ENCODE results near the gene CD81.
A peak's percentile ranks its signal among the peaks of the same experiment; 100 is the strongest.

The CD81 gene

GRCh38 chr11:2329551-2329950, 47.6 kb upstream of the CD81 start:
- TF ChIP-seq NFIC (IDR thresholded peaks at IDR 0.05), result no peak
- TF ChIP-seq TEAD4 (IDR thresholded peaks at IDR 0.05), result no peak
- no peak for TF ChIP-seq EP300 (IDR thresholded peaks at IDR 0.05; ENCODE audit: borderline replicate concordance)
- no peak for TF ChIP-seq EGR1 (IDR thresholded peaks at IDR 0.05)
- TF ChIP-seq CREB1 (IDR thresholded peaks at IDR 0.05; ENCODE audit: low read depth), result no peak
- TF ChIP-seq REST (IDR thresholded peaks at IDR 0.05; ENCODE audit: low read depth), result no peak
- TF ChIP-seq USF1 (IDR thresholded peaks at IDR 0.05), result peak; percentile 23; the same call in 1 of the 2 replicates
- TF ChIP-seq TAF1 (IDR thresholded peaks at IDR 0.05; ENCODE audit: low read depth), result no peak

GRCh38 chr11:2330696-2331095, 46.4 kb upstream of the CD81 start:
- TF ChIP-seq MAX (IDR thresholded peaks at IDR 0.05), result no peak
- TF ChIP-seq EGR1 (IDR thresholded peaks at IDR 0.05), result no peak
- TF ChIP-seq REST (IDR thresholded peaks at IDR 0.05; ENCODE audit: low read depth), result no peak
- no peak for TF ChIP-seq YY1 (IDR thresholded peaks at IDR 0.05; ENCODE audit: low read depth)
- TF ChIP-seq FOXM1 (IDR thresholded peaks at IDR 0.05; ENCODE audit: borderline replicate concordance, low read depth), result no peak
- no peak for TF ChIP-seq ZBTB7A (IDR thresholded peaks at IDR 0.05; ENCODE audit: low read depth)
- no peak for TF ChIP-seq RAD21 (IDR thresholded peaks at IDR 0.05; ENCODE audit: low read depth)
- no peak for TF ChIP-seq USF1 (IDR thresholded peaks at IDR 0.05)

GRCh38 chr11:2331404-2331803, 45.7 kb upstream of the CD81 start:
- TF ChIP-seq EGR1 (IDR thresholded peaks at IDR 0.05), result no peak
- no peak for TF ChIP-seq FOXM1 (IDR thresholded peaks at IDR 0.05; ENCODE audit: borderline replicate concordance, low read depth)
- TF ChIP-seq TCF12 (IDR thresholded peaks at IDR 0.05; ENCODE audit: low read depth), result no peak
- TF ChIP-seq YY1 (IDR thresholded peaks at IDR 0.05; ENCODE audit: low read depth), result no peak
- no peak for TF ChIP-seq CREB1 (IDR thresholded peaks at IDR 0.05; ENCODE audit: low read depth)
- TF ChIP-seq MAX (IDR thresholded peaks at IDR 0.05), result no peak

GRCh38 chr11:2342557-2342956, 34.6 kb upstream of the CD81 start:
- TF ChIP-seq MAX (IDR thresholded peaks at IDR 0.05) (no peak), RAD21 (IDR thresholded peaks at IDR 0.05; ENCODE audit: low read depth) (no peak), USF1 (IDR thresholded peaks at IDR 0.05) (no peak), TEAD4 (IDR thresholded peaks at IDR 0.05) (no peak), NFIC (IDR thresholded peaks at IDR 0.05) (no peak), FOXM1 (IDR thresholded peaks at IDR 0.05; ENCODE audit: borderline replicate concordance, low read depth) (no peak), YY1 (IDR thresholded peaks at IDR 0.05; ENCODE audit: low read depth) (no peak), CREB1 (IDR thresholded peaks at IDR 0.05; ENCODE audit: low read depth) (no peak), TCF12 (IDR thresholded peaks at IDR 0.05; ENCODE audit: low read depth) (no peak), TAF1 (IDR thresholded peaks at IDR 0.05; ENCODE audit: low read depth) (no peak), REST (IDR thresholded peaks at IDR 0.05; ENCODE audit: low read depth) (no peak), CEBPB (IDR thresholded peaks at IDR 0.05) (no peak), ZBTB7A (IDR thresholded peaks at IDR 0.05; ENCODE audit: low read depth) (no peak), EGR1 (IDR thresholded peaks at IDR 0.05) (no peak), EP300 (IDR thresholded peaks at IDR 0.05; ENCODE audit: borderline replicate concordance) (no peak)

Data from Ishikawa (cell line).